Measurements from ENCODE around the gene MVK.

MVK gene

GRCh38 chr12:109550281-109550680 lies 23.3 kb upstream of the MVK start:
- Mint-ChIP-seq H3K36me3 (ENCODE audit: insufficient read depth) (no peaks in the 10 kb centered on the region), H3K27ac (ENCODE audit: low read depth) (no peak overlapping the region), H3K9me3 (no peaks in the 10 kb centered on the region), H3K4me3 (no peak overlapping the region), H3K4me1 (peaks cover 25% of the 10 kb centered on the region), H3K27me3 (peaks cover 27% of the 10 kb centered on the region)
- no peak for ATAC-seq (replicated peaks; ENCODE audit: extremely low read depth, poor library complexity, severe bottlenecking)
- no peak for DNase-seq (ENCODE audit: low spot score in 2 of 2)

GRCh38 chr12:109551108-109551507 lies 22.5 kb upstream of the MVK start:
- H3K27ac Mint-ChIP-seq (ENCODE audit: low read depth), result no peak overlapping the region
- peaks cover 27% of the 10 kb centered on the region for H3K27me3 Mint-ChIP-seq
- H3K9me3 Mint-ChIP-seq, result no peaks in the 10 kb centered on the region
- no peak overlapping the region for H3K4me3 Mint-ChIP-seq
- peaks cover 19% of the 10 kb centered on the region for H3K4me1 Mint-ChIP-seq
- ATAC-seq (replicated peaks; ENCODE audit: extremely low read depth, poor library complexity, severe bottlenecking) (no peak), DNase-seq (ENCODE audit: low spot score in 2 of 2) (no peak)
- H3K36me3 Mint-ChIP-seq (ENCODE audit: insufficient read depth), result no peaks in the 10 kb centered on the region

GRCh38 chr12:109552971-109553370 lies 20.6 kb upstream of the MVK start:
- H3K27ac Mint-ChIP-seq (ENCODE audit: low read depth), result no peak overlapping the region
- no peak for DNase-seq (ENCODE audit: low spot score in 2 of 2)
- H3K36me3 Mint-ChIP-seq (ENCODE audit: insufficient read depth), result peaks cover 2% of the 10 kb centered on the region
- H3K4me3 Mint-ChIP-seq, result no peak overlapping the region
- ATAC-seq (replicated peaks; ENCODE audit: extremely low read depth, poor library complexity, severe bottlenecking), result no peak
- peaks cover 16% of the 10 kb centered on the region for H3K27me3 Mint-ChIP-seq
- peaks cover 11% of the 10 kb centered on the region for H3K4me1 Mint-ChIP-seq
- no peaks in the 10 kb centered on the region for H3K9me3 Mint-ChIP-seq

GRCh38 chr12:109553483-109553882 lies 20.1 kb upstream of the MVK start:
- Mint-ChIP-seq H3K4me1 (peaks cover 11% of the 10 kb centered on the region), H3K9me3 (no peaks in the 10 kb centered on the region), H3K27ac (ENCODE audit: low read depth) (peak overlapping the region; percentile 73), H3K27me3 (peaks cover 11% of the 10 kb centered on the region), H3K4me3 (no peak overlapping the region), H3K36me3 (ENCODE audit: insufficient read depth) (peaks cover 2% of the 10 kb centered on the region)
- no peak for ATAC-seq (replicated peaks; ENCODE audit: extremely low read depth, poor library complexity, severe bottlenecking)
- DNase-seq (ENCODE audit: low spot score in 2 of 2), result no peak

DNA sequence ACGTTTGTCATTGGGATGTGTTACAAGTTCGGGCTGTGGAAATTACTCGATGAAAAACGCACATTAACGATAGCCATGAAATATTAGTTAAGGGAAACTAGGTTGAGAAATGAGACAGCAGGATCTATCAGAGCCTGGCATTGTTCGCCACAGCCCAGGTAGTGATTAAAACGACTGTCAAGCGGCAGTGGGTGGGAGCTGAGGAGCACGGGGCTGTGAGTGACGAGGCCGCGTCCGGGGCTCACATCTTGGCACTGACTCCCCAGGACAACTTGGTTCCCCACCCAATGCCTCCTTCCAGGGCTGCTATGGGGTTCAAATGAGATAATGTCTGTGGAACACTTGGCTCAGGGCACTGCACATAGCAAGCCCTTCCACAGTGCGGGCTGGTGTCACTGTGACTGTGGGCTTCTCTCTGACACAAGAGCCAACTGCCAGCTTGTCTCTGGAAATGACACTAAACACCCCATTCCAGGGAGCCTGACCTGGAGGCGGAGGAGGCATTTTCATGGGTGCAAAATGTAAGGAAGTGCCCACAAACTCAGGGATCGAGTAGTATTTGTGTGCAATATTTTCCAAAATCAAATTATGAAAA lies 19.6 kb upstream of the MVK start:
- no peak for DNase-seq (ENCODE audit: low spot score in 2 of 2)
- Mint-ChIP-seq H3K4me3 (no peak overlapping the region), H3K9me3 (no peaks in the 10 kb centered on the region), H3K36me3 (ENCODE audit: insufficient read depth) (peaks cover 2% of the 10 kb centered on the region), H3K27me3 (peaks cover 8% of the 10 kb centered on the region), H3K4me1 (peaks cover 11% of the 10 kb centered on the region), H3K27ac (ENCODE audit: low read depth) (peak overlapping the region; percentile 73)
- no peak for ATAC-seq (replicated peaks; ENCODE audit: extremely low read depth, poor library complexity, severe bottlenecking)

DNA sequence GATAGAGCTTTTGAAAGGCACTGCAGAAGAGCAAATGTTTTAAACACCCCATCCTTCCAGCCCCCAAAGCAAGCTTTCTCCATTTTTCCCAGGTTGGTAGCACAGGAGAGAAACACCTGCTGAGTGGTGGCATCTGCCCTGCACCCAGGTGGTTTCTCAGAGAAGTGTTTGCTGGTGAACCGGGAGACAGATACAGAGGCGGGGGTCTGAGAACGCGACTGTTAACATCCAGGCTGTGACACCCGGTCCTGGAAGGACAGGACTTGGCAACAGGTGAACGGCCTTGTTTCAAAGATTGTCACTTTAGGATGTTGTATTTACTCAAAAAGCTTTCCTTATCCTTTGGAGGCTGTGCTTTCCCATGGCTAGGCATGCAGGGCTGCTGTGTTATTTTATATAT lies 18.8 kb upstream of the MVK start:
- no peaks in the 10 kb centered on the region for H3K9me3 Mint-ChIP-seq
- H3K36me3 Mint-ChIP-seq (ENCODE audit: insufficient read depth), result peaks cover 2% of the 10 kb centered on the region
- no peak overlapping the region for H3K4me3 Mint-ChIP-seq
- ATAC-seq (replicated peaks; ENCODE audit: extremely low read depth, poor library complexity, severe bottlenecking), result no peak
- peaks cover 7% of the 10 kb centered on the region for H3K4me1 Mint-ChIP-seq
- no peak for DNase-seq (ENCODE audit: low spot score in 2 of 2)
- H3K27ac Mint-ChIP-seq (ENCODE audit: low read depth), result no peak overlapping the region
- peaks cover 4% of the 10 kb centered on the region for H3K27me3 Mint-ChIP-seq

GRCh38 chr12:109555431-109556315 lies 17.9 kb upstream of the MVK start:
- Mint-ChIP-seq H3K27ac (ENCODE audit: low read depth) (no peak overlapping the region), H3K36me3 (ENCODE audit: insufficient read depth) (peaks cover 2% of the 10 kb centered on the region), H3K27me3 (no peaks in the 10 kb centered on the region), H3K4me3 (no peak overlapping the region), H3K4me1 (peaks cover 5% of the 10 kb centered on the region), H3K9me3 (no peaks in the 10 kb centered on the region)
- ATAC-seq (replicated peaks; ENCODE audit: extremely low read depth, poor library complexity, severe bottlenecking) (no peak), DNase-seq (ENCODE audit: low spot score in 2 of 2) (no peak)

DNA sequence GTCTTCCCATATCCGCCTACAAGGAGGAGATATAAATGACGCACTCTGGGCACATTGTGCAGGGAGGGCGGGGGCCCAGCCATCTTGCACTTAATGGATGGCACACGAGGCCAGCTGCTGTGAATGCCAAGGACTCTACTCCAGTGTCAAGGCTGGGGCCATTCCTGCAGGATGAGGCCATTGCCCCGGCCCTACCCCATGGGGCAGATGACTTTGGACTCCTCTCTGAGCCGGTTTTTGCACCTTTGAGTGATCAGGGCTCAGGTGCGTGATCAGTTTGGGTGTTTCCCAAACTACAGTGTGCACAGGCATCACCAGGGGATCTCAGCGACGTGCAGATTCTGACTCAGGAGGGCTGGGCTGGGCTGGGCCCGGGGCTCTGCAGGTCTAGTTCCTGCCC lies 16.4 kb upstream of the MVK start:
- Mint-ChIP-seq H3K27me3 (no peaks in the 10 kb centered on the region), H3K36me3 (ENCODE audit: insufficient read depth) (peaks cover 2% of the 10 kb centered on the region)
- no peak for DNase-seq (ENCODE audit: low spot score in 2 of 2)

GRCh38 chr12:109557805-109558204 lies 15.8 kb upstream of the MVK start:
- ATAC-seq (replicated peaks; ENCODE audit: extremely low read depth, poor library complexity, severe bottlenecking), result no peak
- no peak for DNase-seq (ENCODE audit: low spot score in 2 of 2)
- Mint-ChIP-seq H3K36me3 (ENCODE audit: insufficient read depth) (peaks cover 2% of the 10 kb centered on the region), H3K4me3 (no peak overlapping the region), H3K27ac (ENCODE audit: low read depth) (no peak overlapping the region), H3K9me3 (no peaks in the 10 kb centered on the region), H3K27me3 (no peaks in the 10 kb centered on the region), H3K4me1 (no peaks in the 10 kb centered on the region)

More for the DNA sequence above, 16.4 kb upstream of the MVK start:
- Mint-ChIP-seq H3K4me3 (no peak overlapping the region), H3K4me1 (peaks cover 5% of the 10 kb centered on the region), H3K27ac (ENCODE audit: low read depth) (no peak overlapping the region), H3K9me3 (no peaks in the 10 kb centered on the region)
- ATAC-seq (replicated peaks; ENCODE audit: extremely low read depth, poor library complexity, severe bottlenecking), result no peak

- H3K4me3 Mint-ChIP-seq, result no peak overlapping the region
- DNase-seq (ENCODE audit: low spot score in 2 of 2), result no peak
- H3K9me3 Mint-ChIP-seq, result no peaks in the 10 kb centered on the region
- H3K36me3 Mint-ChIP-seq (ENCODE audit: insufficient read depth), result peaks cover 3% of the 10 kb centered on the region
- ATAC-seq (replicated peaks; ENCODE audit: extremely low read depth, poor library complexity, severe bottlenecking), result no peak
- H3K27ac Mint-ChIP-seq (ENCODE audit: low read depth), result no peak overlapping the region
- H3K4me1 Mint-ChIP-seq, result no peaks in the 10 kb centered on the region
- H3K27me3 Mint-ChIP-seq, result no peaks in the 10 kb centered on the region
Observed at GRCh38 chr12:109558374-109559199, 15.0 kb upstream of the MVK start.

- DNase-seq (ENCODE audit: low spot score in 2 of 2) (no peak), ATAC-seq (replicated peaks; ENCODE audit: extremely low read depth, poor library complexity, severe bottlenecking) (no peak)
- Mint-ChIP-seq H3K9me3 (no peaks in the 10 kb centered on the region), H3K36me3 (ENCODE audit: insufficient read depth) (peaks cover 5% of the 10 kb centered on the region), H3K4me3 (no peak overlapping the region), H3K27ac (ENCODE audit: low read depth) (no peak overlapping the region), H3K27me3 (no peaks in the 10 kb centered on the region), H3K4me1 (no peaks in the 10 kb centered on the region)
Observed at GRCh38 chr12:109559200-109559505, 14.4 kb upstream of the MVK start.

DNA sequence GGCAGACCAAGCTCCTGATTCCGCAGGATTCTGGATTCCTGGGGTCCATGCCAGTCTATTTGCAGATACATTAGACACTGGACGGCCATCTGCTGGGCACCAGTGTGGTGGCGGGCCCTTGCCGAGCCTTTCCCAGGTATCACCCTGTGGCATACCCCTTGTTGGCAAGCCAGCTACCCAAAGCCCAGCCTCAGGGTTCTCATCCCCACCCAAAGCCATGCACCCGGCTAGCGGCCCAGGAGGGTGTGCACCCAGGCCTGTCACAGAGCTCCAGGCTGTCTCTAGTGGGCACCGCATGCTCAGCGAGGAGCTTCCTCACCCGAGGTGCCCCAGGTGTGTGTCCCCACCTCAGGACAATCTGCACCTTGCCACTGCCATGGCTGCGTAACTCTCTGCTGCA lies 14.0 kb upstream of the MVK start:
- no peak overlapping the region for H3K4me3 Mint-ChIP-seq
- DNase-seq (ENCODE audit: low spot score in 2 of 2), result no peak
- no peaks in the 10 kb centered on the region for H3K27me3 Mint-ChIP-seq
- ATAC-seq (replicated peaks; ENCODE audit: extremely low read depth, poor library complexity, severe bottlenecking), result no peak
- H3K36me3 Mint-ChIP-seq (ENCODE audit: insufficient read depth), result peaks cover 5% of the 10 kb centered on the region
- H3K9me3 Mint-ChIP-seq, result no peaks in the 10 kb centered on the region
- no peak overlapping the region for H3K27ac Mint-ChIP-seq (ENCODE audit: low read depth)
- no peaks in the 10 kb centered on the region for H3K4me1 Mint-ChIP-seq

Measured in central memory CD8-positive, alpha-beta T cell (primary cell).